Endothelial cell of umbilical vein (primary cell): Measurements from ENCODE around the gene RABGGTA. TPM values are rescaled to one million over a fixed set of nuclear protein-coding genes. Genes with fewer than 3 reads are reported as not detected.

Experiments
- Bru-seq: library from RNA; stranded (reverse); fragments of 400-500 nt; gene quantifications from one replicate; lab custom pipeline; 2021; lab: Mats Ljungman, UMichigan
- BruChase-seq, 2 experiments: library from RNA; stranded (reverse); fragments of 400-500 nt; gene quantifications; one replicate each; lab custom pipeline; 2021; lab: Mats Ljungman, UMichigan
- BruUV-seq: library from RNA; stranded (reverse); fragments of 400-500 nt; replicated peaks from 2 replicates; lab custom pipeline; 2021; lab: Mats Ljungman, UMichigan
- CTCF ChIA-PET: fragments of 300-600, 350-600 bp; sonication (Branson Sonifier 250); formaldehyde crosslinking; loops from one replicate; lab custom pipeline; 2021; ENCODE audit warnings: antibody characterized with exemption, inconsistent platforms; lab: Charles Lee
- POLR2A ChIA-PET: fragments of 300-600, 350-600 bp; sonication (Branson Sonifier 250); formaldehyde crosslinking; loops from one replicate; lab custom pipeline; 2021; ENCODE audit warnings: antibody characterized with exemption, inconsistent platforms; lab: Charles Lee
- DNase-seq: peaks from one replicate; pipeline ENCODE4 v3.0.0-alpha.2; 2011; ENCODE audit warnings: low read depth, low spot score
- FAIRE-seq: peaks from 2 replicates; lab custom pipeline; 2011; peaks lifted over from hg19 to GRCh38; lab: Jason Lieb, UNC
- H2AFZ ChIP-seq: 2 replicates; pipeline ENCODE4 v1.6.0; 2012; ENCODE audit warnings: low read depth, low read length, control low read depth, inconsistent platforms
- H3K27ac ChIP-seq: 2 replicates; pipeline ENCODE4 v1.5.1; 2011; ENCODE audit warnings: low read depth, mild to moderate bottlenecking, control low read depth, low read length, moderate library complexity; ENCODE audit not compliant: insufficient read depth
- H3K27me3 ChIP-seq, 2 experiments: 2 replicates each; pipeline versions ENCODE4 v1.6.0 to v1.6.1; 2011; ENCODE audit warnings: low read length in 2 of 2, mixed read lengths in 1 of 2; ENCODE audit not compliant: control insufficient read depth in 2 of 2, insufficient read depth in 2 of 2
- H3K36me3 ChIP-seq, 2 experiments: 2 replicates in 1 of 2; 3 replicates in 1 of 2; pipeline ENCODE4 v1.5.1; 2011; ENCODE audit warnings: low read length in 2 of 2, mild to moderate bottlenecking in 1 of 2, moderate library complexity in 1 of 2; ENCODE audit not compliant: control insufficient read depth in 2 of 2, insufficient read depth in 2 of 2; ENCODE audit errors: extremely low read depth in 1 of 2
- H3K4me1 ChIP-seq: 3 replicates; pipeline ENCODE4 v1.5.1; 2011; ENCODE audit warnings: mild to moderate bottlenecking, low read length; ENCODE audit not compliant: control insufficient read depth, insufficient read depth; ENCODE audit errors: extremely low read depth
- H3K4me2 ChIP-seq: 2 replicates; pipeline ENCODE4 v1.6.1; 2011; ENCODE audit warnings: low read length, control low read depth, mixed read lengths; ENCODE audit not compliant: insufficient read depth
- H3K4me3 ChIP-seq, 3 experiments: fragments of 200-600 bp in 1 of 3; sonication (generic), shearing (Covaris generic) in 1 of 3; replicated peaks in 1 of 3; 2 replicates each; pipeline ENCODE4 v1.5.1; 2011 to 2016; ENCODE audit warnings: control low read depth in 3 of 3, low read length in 3 of 3, mild to moderate bottlenecking in 2 of 3, inconsistent platforms in 1 of 3, low read depth in 1 of 3, moderate library complexity in 1 of 3; ENCODE audit not compliant: insufficient read depth in 1 of 3
- H3K79me2 ChIP-seq: 2 replicates; pipeline ENCODE4 v1.6.0; 2012; ENCODE audit warnings: low read length, inconsistent platforms; ENCODE audit not compliant: control insufficient read depth, insufficient read depth
- H3K9ac ChIP-seq: replicated peaks from 2 replicates; pipeline ENCODE3; 2011; ENCODE audit warnings: low read length, control low read depth; ENCODE audit not compliant: insufficient read depth; ENCODE audit errors: extremely low read depth
- H3K9me1 ChIP-seq: replicated peaks from 3 replicates; pipeline ENCODE4 v1.6.0; 2011; ENCODE audit warnings: mild to moderate bottlenecking, low read length; ENCODE audit not compliant: control insufficient read depth, insufficient read depth; ENCODE audit errors: extremely low read depth
- H3K9me3 ChIP-seq: replicated peaks from 2 replicates; pipeline ENCODE4 v1.5.1; 2012; ENCODE audit warnings: low read length, inconsistent platforms; ENCODE audit not compliant: control insufficient read depth, insufficient read depth
- H4K20me1 ChIP-seq: replicated peaks from 2 replicates; pipeline ENCODE3; 2011; ENCODE audit warnings: mild to moderate bottlenecking, low read length; ENCODE audit not compliant: control insufficient read depth, insufficient read depth; ENCODE audit errors: extremely low read depth
- CTCF ChIP-seq, 2 donors: IDR thresholded peaks; 1 replicate in 1 of 2; 2 replicates in 1 of 2; pipeline ENCODE4 v1.5.1; 2011; ENCODE audit warnings: low read length in 2 of 2, mild to moderate bottlenecking in 2 of 2, moderate library complexity in 2 of 2, control low read depth in 1 of 2, inconsistent platforms in 1 of 2, low read depth in 1 of 2; ENCODE audit not compliant: insufficient read depth in 1 of 2; ENCODE audit errors: extremely low read depth in 1 of 2
- EZH2 ChIP-seq: IDR thresholded peaks from 2 replicates; pipeline ENCODE4 v1.6.1; 2012; ENCODE audit warnings: borderline replicate concordance, low read depth, mild to moderate bottlenecking, moderate library complexity, low read length, inconsistent platforms; ENCODE audit not compliant: severe bottlenecking
- FOS ChIP-seq: IDR thresholded peaks from 2 replicates; pipeline ENCODE4 v1.6.1; 2011; ENCODE audit warnings: mild to moderate bottlenecking, low read length, moderate library complexity, borderline replicate concordance; ENCODE audit not compliant: insufficient read depth
- GATA2 ChIP-seq: IDR thresholded peaks from 2 replicates; pipeline ENCODE4 v1.7.0; 2011; ENCODE audit warnings: low read depth, mild to moderate bottlenecking, moderate library complexity, mixed read lengths, low read length; ENCODE audit not compliant: insufficient read length, insufficient read depth
- JUN ChIP-seq: IDR thresholded peaks from 2 replicates; pipeline ENCODE4 v1.6.1; 2011; ENCODE audit warnings: borderline replicate concordance, low read depth; ENCODE audit not compliant: insufficient read length, insufficient read depth
- MAX ChIP-seq: IDR thresholded peaks from 2 replicates; pipeline ENCODE4 v1.6.1; 2011; ENCODE audit not compliant: insufficient read depth, insufficient read length
- MYC ChIP-seq: IDR thresholded peaks from one replicate; pipeline ENCODE4 v1.6.1; 2011; ENCODE audit warnings: mild to moderate bottlenecking, low read depth, low read length
- POLR2A ChIP-seq: IDR thresholded peaks from 2 replicates; pipeline ENCODE4 v1.6.1; 2012; ENCODE audit warnings: low read depth, mild to moderate bottlenecking, control low read depth, low read length
- POLR2AphosphoS5 ChIP-seq: IDR thresholded peaks from 2 replicates; pipeline ENCODE4 v1.6.1; 2012; ENCODE audit warnings: low read depth, mild to moderate bottlenecking, control low read depth, low read length, moderate library complexity; ENCODE audit not compliant: insufficient read depth
- dilution Hi-C: fragments of 300-500 bp; cut with MboI; formaldehyde crosslinking; loops from one replicate; pipeline ENCODE4 v1.15.0; 2019; ENCODE audit warnings: low sequenced_read_pairs; ENCODE audit not compliant: extremely low pct_ligation_motif_present
- intact Hi-C: fragments of 100-400 bp; cut with micrococcal nuclease; formaldehyde crosslinking; loops from one replicate; pipeline ENCODE4 v1.10.0; 2022
- long read RNA-seq: library from polyadenylated mRNA; stranded (forward); transcript quantifications from one replicate; pipeline ENCODE4 v2.0.0, GENCODE V29; 2021
- polyA minus RNA-seq, 3 experiments: library from RNA; depleted of rRNA, polyadenylated mRNA; stranded (reverse); fragments of >200 nt; gene quantifications; 1 replicate in 1 of 3; 2 replicates in 2 of 3; pipeline ENCODE4 v1.2.3, GENCODE V29; 2011
- polyA plus RNA-seq, 4 experiments: library from polyadenylated mRNA; depleted of rRNA in 3 of 4; stranded (reverse) in 3 of 4; unstranded in 1 of 4; fragments of >200 nt; gene quantifications; 2 replicates each; pipeline versions ENCODE4 v1.2.1 to v1.2.3, GENCODE V29; 2011 to 2012; ENCODE audit warnings: missing spikeins in 1 of 4
- total RNA-seq: library from RNA; stranded (reverse); gene quantifications from 2 replicates; pipeline ENCODE4 v1.2.3, GENCODE V29; 2021

Gene RABGGTA, protein sequence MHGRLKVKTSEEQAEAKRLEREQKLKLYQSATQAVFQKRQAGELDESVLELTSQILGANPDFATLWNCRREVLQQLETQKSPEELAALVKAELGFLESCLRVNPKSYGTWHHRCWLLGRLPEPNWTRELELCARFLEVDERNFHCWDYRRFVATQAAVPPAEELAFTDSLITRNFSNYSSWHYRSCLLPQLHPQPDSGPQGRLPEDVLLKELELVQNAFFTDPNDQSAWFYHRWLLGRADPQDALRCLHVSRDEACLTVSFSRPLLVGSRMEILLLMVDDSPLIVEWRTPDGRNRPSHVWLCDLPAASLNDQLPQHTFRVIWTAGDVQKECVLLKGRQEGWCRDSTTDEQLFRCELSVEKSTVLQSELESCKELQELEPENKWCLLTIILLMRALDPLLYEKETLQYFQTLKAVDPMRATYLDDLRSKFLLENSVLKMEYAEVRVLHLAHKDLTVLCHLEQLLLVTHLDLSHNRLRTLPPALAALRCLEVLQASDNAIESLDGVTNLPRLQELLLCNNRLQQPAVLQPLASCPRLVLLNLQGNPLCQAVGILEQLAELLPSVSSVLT
- 29.3 and 29.5 TPM in 2 replicates for total RNA-seq
- polyA plus RNA-seq = 80.1 and 102 TPM in 2 replicates
- polyA plus RNA-seq (2011; cell fraction: cytosol; rRNA removed) = 34.0 and 40.2 TPM in 2 replicates
- polyA plus RNA-seq (2011; cell fraction: nucleus; rRNA removed) = 155 and 182 TPM in 2 replicates
- 20.1 and 23.1 TPM in 2 replicates for polyA plus RNA-seq (2012)
- 40.1 and 42.1 TPM in 2 replicates for polyA minus RNA-seq
- polyA minus RNA-seq (2011; cell fraction: cytosol; rRNA and poly(A)+ RNA removed) = 29.9 TPM
- polyA minus RNA-seq (2011; cell fraction: nucleus; rRNA and poly(A)+ RNA removed) = 47.4 and 47.9 TPM in 2 replicates
- Bru-seq, nascent RNA = percentile 53 among the genes with signal in this experiment
- percentile 73 among the genes with signal in this experiment for BruChase-seq, experiment 1, labeled RNA remaining after a 6-hour chase
- BruChase-seq, experiment 2, labeled RNA remaining after a 2-hour chase = percentile 61 among the genes with signal in this experiment
- long read RNA-seq, transcript RABGGTA-202 (16 exons, 2,265 nt) = minor isoform, 11 of 88 reads
- long read RNA-seq, transcript RABGGTA-201 (17 exons, 2,088 nt) = major isoform, 50 of 88 reads
- long read RNA-seq, partial matches to known transcripts = 10 of 88 reads
- long read RNA-seq, other reads (novel, unspliced or antisense) = 16 of 88 reads

GRCh38 chr14:24271134-24271833, at the start of gene RABGGTA:
TSS of gene RABGGTA (minus strand) at chr14:24271597. CDS start at chr14:24271115, 482 bp downstream.
- Histone ChIP-seq H3K27me3 (no peaks in the 10 kb centered on the region), H3K4me1 (peaks cover 9% of the 10 kb centered on the region), H3K36me3 (peaks cover 2 to 20% of the 10 kb centered on the region in 2 experiments), H3K9me3 (no peaks in the 10 kb centered on the region), H4K20me1 (no peaks in the 10 kb centered on the region), H3K79me2 (no peaks in the 10 kb centered on the region), H3K4me3 (peak within 1 kb of the TSS; percentile 58 to 77 (median 65)), H3K4me2 (peak within 1 kb of the TSS; percentile 76), H2AFZ (peak within 1 kb of the TSS; percentile 81), H3K9me1 (no peaks in the 10 kb centered on the region), H3K9ac (peak within 1 kb of the TSS; percentile 98), H3K27ac (peak within 1 kb of the TSS; percentile 92)
- TF ChIP-seq MAX = peak; percentile 9
- TF ChIP-seq POLR2AphosphoS5 = peak; percentile 89
- no peak for TF ChIP-seq MYC
- TF ChIP-seq GATA2 = no peak
- TF ChIP-seq POLR2A = peak; percentile 81
- no peak for TF ChIP-seq JUN
- TF ChIP-seq CTCF (IDR thresholded peaks at IDR 0.05; ENCODE audit: extremely low read depth in 1 of 2, insufficient read depth in 1 of 2, low read depth in 1 of 2, low read length in 2 of 2) = peak; percentile 74 to 85
- no peak for TF ChIP-seq FOS
- no peak for TF ChIP-seq EZH2
- intact Hi-C loops = loop anchor here (1.0 kb wide), 5 partner anchors 28 to 55 kb away; partner anchors contain the start of genes DHRS1, MDP1 and NOP9
- ChIA-PET CTCF (interaction anchor here (0.6 to 2.9 kb wide), 17 partner anchors 9 to 1344 kb away, joined by 3 to 35 read pairs (median 4); partner anchors contain the start of genes CHMP4A, CIDEB, IRF9 and MDP1), POLR2A (interaction anchor here (0.8 to 1.9 kb wide), 3 partner anchors 9 to 29 kb away, joined by 3 to 17 read pairs (median 4); partner anchors contain the start of gene TINF2)
- FAIRE-seq = peak; percentile 79
- dilution Hi-C loops = no loop called here
- peak; percentile 79 for DNase-seq
- BruUV-seq = TSS peak; percentile 65
